ENCODE measurements around the gene DNAH7. TPM values are rescaled to one million over a fixed set of nuclear protein-coding genes. Genes with fewer than 3 reads are reported as not detected.

The DNAH7 gene
- polyA plus RNA-seq, 1 experiment, result 1.2 TPM

- H3K4me3 ChIP-seq (ENCODE audit: low read depth, low read length), result no peak overlapping the region
- POLR2A ChIA-PET, result no interaction called here
- CTCF ChIA-PET, result interaction anchor here (0.6 to 3.5 kb wide), 47 partner anchors 10 to 1520 kb away, joined by 3 to 87 read pairs (median 4); partner anchors contain the start of gene SLC39A10
Measured at GRCh38 chr2:196067088-196067382, 1.6 kb downstream of the DNAH7 start.

GRCh38 chr2:196066291-196067087 is 2.1 kb downstream of the DNAH7 start:
- no peaks in the 10 kb centered on the region for H3K27me3 ChIP-seq (ENCODE audit: control insufficient read depth, insufficient read depth, low read length)
- no peak for DNase-seq (ENCODE audit: low read depth, low spot score)
- TF ChIP-seq CTCF (IDR thresholded peaks at IDR 0.05; ENCODE audit: low read depth, low read length), result peak; percentile 64
- no peaks in the 10 kb centered on the region for H3K9me3 ChIP-seq (ENCODE audit: control insufficient read depth, insufficient read depth, low read length)
- no peak overlapping the region for H3K4me3 ChIP-seq (ENCODE audit: low read depth, low read length)
- H3K27ac ChIP-seq (ENCODE audit: low read depth, low read length), result no peak overlapping the region
- ChIA-PET CTCF (interaction anchor here (0.6 to 3.5 kb wide), 41 partner anchors 10 to 1519 kb away, joined by 3 to 87 read pairs (median 4); no protein-coding TSS in a partner anchor), POLR2A (no interaction called here)

More at GRCh38 chr2:196067088-196067382, 1.6 kb downstream of the DNAH7 start:
- no peak for TF ChIP-seq CTCF (IDR thresholded peaks at IDR 0.05; ENCODE audit: low read depth, low read length)
- DNase-seq (ENCODE audit: low read depth, low spot score), result no peak
- Histone ChIP-seq H3K27ac (ENCODE audit: low read depth, low read length) (no peak overlapping the region), H3K27me3 (ENCODE audit: control insufficient read depth, insufficient read depth, low read length) (no peaks in the 10 kb centered on the region), H3K9me3 (ENCODE audit: control insufficient read depth, insufficient read depth, low read length) (no peaks in the 10 kb centered on the region)

GRCh38 chr2:196063773-196064172 is 4.9 kb downstream of the DNAH7 start:
- POLR2A ChIA-PET, result no interaction called here
- DNase-seq (ENCODE audit: low read depth, low spot score), result no peak
- CTCF ChIA-PET, result no interaction called here
- no peak for TF ChIP-seq CTCF (IDR thresholded peaks at IDR 0.05; ENCODE audit: low read depth, low read length)
- Histone ChIP-seq H3K9me3 (ENCODE audit: control insufficient read depth, insufficient read depth, low read length) (no peaks in the 10 kb centered on the region), H3K27me3 (ENCODE audit: control insufficient read depth, insufficient read depth, low read length) (no peaks in the 10 kb centered on the region), H3K4me3 (ENCODE audit: low read depth, low read length) (no peak overlapping the region), H3K27ac (ENCODE audit: low read depth, low read length) (no peak overlapping the region)

GRCh38 chr2:196059491-196059960 is 9.1 kb downstream of the DNAH7 start:
- no peak overlapping the region for H3K4me3 ChIP-seq (ENCODE audit: low read depth, low read length)
- H3K27ac ChIP-seq (ENCODE audit: low read depth, low read length), result no peak overlapping the region
- DNase-seq (ENCODE audit: low read depth, low spot score), result no peak
- H3K27me3 ChIP-seq (ENCODE audit: control insufficient read depth, insufficient read depth, low read length), result no peaks in the 10 kb centered on the region
- no peak for TF ChIP-seq CTCF (IDR thresholded peaks at IDR 0.05; ENCODE audit: low read depth, low read length)
- CTCF ChIA-PET, result interaction anchor here (5.2 kb wide), 1 partner anchor 8 kb away, joined by 40 read pairs; the partner anchor contains the start of gene DNAH7
- POLR2A ChIA-PET, result no interaction called here
- no peaks in the 10 kb centered on the region for H3K9me3 ChIP-seq (ENCODE audit: control insufficient read depth, insufficient read depth, low read length)

DNA sequence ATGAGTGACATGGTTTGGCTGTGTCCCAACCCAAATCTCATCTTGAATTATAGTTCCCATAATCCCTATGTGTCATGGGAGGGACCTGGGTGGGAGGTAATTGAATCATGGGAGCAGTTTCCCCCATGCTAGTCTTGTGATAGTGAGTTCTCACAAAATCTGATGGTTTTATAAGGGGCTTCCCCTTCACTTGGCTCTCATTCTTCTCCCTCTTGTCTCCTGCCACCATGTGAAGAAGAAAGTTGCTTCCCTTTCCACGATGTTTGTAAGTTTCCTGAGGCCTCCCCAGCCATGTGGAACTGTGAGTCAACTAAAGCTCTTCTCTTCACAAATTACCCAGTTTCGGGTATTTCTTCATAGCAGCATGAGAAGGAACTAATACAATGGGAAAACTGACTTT is 14.0 kb downstream of the DNAH7 start:
- H3K27ac ChIP-seq (ENCODE audit: low read depth, low read length), result no peak overlapping the region
- TF ChIP-seq CTCF (IDR thresholded peaks at IDR 0.05; ENCODE audit: low read depth, low read length), result no peak
- H3K9me3 ChIP-seq (ENCODE audit: control insufficient read depth, insufficient read depth, low read length), result no peaks in the 10 kb centered on the region
- POLR2A ChIA-PET, result no interaction called here
- no peak for DNase-seq (ENCODE audit: low read depth, low spot score)
- CTCF ChIA-PET, result interaction anchor here (5.2 kb wide), 1 partner anchor 13 kb away, joined by 40 read pairs; the partner anchor contains the start of gene DNAH7
- peaks cover 3% of the 10 kb centered on the region for H3K27me3 ChIP-seq (ENCODE audit: control insufficient read depth, insufficient read depth, low read length)
- H3K4me3 ChIP-seq (ENCODE audit: low read depth, low read length), result no peak overlapping the region
